ENCODE measurements around the gene SIPA1L2.

SIPA1L2 gene

DNA sequence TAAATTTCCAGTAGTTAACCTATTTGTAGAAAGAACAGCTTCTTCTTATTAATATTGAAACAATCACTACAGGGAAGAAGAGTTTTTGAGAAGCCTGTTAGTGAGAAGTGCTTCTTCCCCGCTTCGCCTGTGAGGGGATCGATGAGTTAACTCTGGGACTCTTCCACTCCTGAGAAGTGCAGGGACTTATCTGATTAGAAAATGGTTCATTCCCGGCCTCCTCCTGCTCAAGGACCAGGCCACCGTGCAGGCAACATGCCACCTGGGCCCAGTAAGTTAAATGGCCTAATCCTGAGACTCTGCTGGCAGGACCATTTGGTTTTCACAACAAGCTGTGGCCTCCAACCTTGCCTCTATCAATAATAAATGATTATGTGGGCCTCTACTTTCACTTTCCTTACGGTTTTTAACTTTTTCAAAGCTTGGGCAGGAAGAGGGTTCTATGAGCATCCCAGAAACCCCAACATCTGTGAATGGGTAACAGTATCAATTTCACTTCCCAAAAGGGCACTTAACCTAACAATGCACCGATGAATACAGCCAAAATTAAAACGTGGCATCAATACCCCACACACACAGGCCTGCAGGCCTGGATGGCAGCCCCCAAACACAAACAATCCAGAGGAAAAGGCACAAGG, 33.1 kb downstream of the SIPA1L2 start:
- H3K4me3 ChIP-seq (ENCODE audit: low read length) = peak overlapping the region; percentile 13; the same call in 1 of the 2 replicates
- no peak for TF ChIP-seq ZNF274 (IDR thresholded peaks at IDR 0.05; ENCODE audit: low read depth, low read length)

DNA sequence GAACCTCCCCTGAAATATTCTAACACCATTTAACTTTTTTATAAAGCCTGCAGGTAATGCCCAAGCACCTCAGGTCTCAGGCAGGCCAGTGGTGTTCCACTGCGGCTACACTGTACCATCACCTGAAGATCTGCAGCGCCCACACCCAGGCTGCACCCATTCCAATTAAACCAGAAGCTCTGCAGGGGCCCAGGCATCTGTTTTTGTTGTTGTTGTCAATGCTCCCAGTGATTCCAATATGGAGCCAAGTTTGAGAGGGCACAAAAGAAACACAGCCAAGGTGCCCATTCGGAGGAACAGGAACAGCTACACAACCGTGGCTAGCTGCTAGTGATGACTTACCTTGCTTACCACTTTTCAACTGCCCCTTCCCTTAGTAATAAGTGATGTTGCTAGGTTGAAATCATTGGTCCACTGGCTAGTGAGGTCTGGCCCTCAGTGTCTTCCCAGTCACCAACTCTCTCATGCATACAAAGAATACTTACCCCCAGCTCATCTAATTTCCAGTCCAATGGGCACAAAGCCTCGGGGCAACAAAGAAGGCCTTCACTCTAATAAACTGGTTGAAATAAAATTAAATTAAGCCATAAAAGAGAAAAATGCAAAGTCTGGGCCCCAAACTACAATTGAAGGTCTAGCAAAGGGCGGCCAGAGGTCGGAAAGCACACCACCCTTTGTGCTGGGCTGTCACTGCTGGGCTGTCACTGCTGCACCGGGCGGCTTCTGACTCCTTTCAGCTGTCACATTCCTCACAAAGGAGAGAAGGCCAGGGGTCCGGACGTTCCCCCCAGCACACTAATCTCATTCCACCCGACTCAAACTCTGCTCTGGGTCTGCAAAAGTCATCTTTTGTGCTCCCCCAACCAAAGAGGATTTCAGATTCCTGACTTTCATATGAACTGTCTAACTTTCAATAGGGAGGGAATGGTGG, 34.9 kb downstream of the SIPA1L2 start:
- no peak overlapping the region for H3K4me3 ChIP-seq (ENCODE audit: low read length)
- TF ChIP-seq ZNF274 (IDR thresholded peaks at IDR 0.05; ENCODE audit: low read depth, low read length) = no peak

DNA sequence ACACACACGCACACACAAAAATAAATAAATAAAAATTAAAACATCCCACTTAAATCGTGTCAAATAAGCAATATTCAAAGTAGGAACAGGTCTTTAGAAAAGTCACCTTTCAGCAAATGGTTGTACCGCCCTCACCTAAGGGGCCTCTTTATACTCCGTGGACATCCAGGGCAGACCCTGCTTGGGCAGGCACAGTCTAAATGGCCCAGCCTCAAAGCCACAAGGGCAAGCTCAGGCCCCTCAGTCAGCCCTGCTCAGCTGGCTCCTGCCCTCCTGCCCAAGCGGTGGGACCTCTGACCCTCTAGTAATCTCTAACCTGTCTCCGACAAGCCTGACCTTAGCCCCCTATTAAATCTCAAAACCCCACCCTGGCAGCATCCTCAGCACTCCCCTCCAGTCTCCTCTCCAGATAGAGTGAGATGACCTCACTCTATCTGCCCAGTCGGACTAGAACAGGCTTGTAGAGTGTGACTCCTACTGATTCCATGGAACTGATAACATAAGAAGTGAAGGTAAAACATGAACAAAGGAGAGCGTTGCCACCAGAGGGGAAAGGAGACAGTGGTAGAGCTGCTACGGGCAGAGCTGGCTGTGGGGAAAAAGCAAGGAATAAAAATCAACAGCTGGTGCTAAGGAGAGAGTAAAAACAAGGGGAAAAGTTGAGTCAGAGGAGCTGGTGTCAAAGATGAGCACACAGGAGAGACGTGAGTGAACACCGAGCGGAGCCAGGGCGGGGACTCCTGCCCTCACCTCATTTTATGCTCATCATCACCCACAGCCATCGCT, 36.0 kb downstream of the SIPA1L2 start:
- no peak overlapping the region for H3K4me3 ChIP-seq (ENCODE audit: low read length)
- no peak for TF ChIP-seq ZNF274 (IDR thresholded peaks at IDR 0.05; ENCODE audit: low read depth, low read length)

DNA sequence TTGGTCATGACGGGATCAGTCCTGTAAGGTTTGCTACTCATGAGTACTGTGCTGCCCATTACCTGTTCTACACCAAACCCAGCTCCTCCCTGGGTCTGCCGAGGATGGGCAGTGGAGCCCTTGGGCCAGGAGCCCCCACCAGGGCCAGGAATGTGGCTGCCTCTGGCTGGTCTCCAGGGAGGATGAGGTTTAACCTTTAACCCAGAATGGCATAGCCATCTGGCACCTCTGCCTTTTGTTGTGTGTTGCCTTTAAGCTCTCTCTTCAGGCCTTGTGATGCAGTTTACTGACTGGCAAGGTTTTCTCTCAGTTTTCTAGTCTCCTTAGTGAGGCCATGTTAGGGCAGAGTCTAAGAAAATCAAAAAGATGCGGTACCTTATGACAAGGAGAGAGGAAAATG, 38.6 kb downstream of the SIPA1L2 start:
- no peak overlapping the region for H3K4me3 ChIP-seq (ENCODE audit: low read length)
- TF ChIP-seq ZNF274 (IDR thresholded peaks at IDR 0.05; ENCODE audit: low read depth, low read length) = no peak

DNA sequence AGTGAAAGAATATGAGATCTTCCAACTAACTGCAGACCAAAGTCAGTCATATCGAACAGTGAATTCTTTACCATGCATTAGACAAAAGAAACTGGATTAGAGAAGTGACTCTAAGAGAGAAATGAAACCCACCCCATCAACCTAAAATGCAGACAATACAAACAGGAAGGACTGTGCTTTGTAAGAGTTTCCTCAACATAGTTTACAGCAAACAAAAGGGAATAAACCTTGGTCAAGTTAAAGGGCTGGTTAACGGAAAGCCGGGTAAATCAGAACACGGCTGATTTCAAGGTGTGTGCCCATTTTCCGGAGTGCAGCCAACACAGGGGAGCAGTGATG, 39.2 kb downstream of the SIPA1L2 start:
- TF ChIP-seq ZNF274 (IDR thresholded peaks at IDR 0.05; ENCODE audit: low read depth, low read length) = no peak
- no peak overlapping the region for H3K4me3 ChIP-seq (ENCODE audit: low read length)

DNA sequence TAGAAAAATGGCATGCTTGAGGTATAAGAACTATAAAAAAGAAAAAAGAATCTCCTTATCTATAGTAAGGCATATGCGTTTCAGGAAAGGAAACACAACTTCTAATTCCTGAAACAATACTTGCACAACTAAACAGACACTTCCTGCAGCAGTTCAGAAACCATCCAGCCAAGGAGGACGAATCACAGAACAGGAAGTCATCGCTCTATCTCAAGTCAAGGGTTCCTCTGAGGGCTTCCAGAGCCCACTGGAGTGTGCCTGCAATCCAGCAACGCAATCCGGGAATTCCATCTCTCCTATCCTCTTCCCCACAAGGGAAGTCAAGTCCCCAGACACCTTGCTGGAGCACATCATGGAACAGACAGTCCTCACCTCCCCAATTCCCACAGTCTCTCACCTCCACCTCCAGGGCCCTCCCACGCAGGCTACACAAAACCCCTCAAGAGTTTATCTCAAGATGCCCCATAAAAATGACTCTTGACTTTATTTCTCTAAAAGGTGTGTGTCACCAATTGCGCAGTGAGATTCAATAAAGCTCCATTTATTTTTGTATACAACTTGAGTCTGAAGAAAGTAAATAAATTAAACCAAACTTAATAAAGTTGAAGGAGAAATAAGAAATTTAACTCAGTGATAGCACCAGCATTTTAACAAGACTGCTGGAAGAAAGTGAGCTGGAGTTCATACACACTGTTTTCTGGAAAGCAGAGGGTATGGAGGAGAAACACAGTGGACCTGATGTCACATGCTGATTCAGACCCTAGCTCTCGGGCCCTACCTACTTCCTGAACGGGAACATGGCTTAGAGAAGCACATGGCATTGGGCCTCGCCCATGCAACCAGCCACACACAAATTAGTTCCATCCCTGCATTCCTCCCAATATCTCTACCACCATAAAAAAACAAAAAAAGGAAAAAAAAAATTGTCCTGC, 39.9 kb downstream of the SIPA1L2 start:
- TF ChIP-seq ZNF274 (IDR thresholded peaks at IDR 0.05; ENCODE audit: low read depth, low read length) = no peak
- no peak overlapping the region for H3K4me3 ChIP-seq (ENCODE audit: low read length)

DNA sequence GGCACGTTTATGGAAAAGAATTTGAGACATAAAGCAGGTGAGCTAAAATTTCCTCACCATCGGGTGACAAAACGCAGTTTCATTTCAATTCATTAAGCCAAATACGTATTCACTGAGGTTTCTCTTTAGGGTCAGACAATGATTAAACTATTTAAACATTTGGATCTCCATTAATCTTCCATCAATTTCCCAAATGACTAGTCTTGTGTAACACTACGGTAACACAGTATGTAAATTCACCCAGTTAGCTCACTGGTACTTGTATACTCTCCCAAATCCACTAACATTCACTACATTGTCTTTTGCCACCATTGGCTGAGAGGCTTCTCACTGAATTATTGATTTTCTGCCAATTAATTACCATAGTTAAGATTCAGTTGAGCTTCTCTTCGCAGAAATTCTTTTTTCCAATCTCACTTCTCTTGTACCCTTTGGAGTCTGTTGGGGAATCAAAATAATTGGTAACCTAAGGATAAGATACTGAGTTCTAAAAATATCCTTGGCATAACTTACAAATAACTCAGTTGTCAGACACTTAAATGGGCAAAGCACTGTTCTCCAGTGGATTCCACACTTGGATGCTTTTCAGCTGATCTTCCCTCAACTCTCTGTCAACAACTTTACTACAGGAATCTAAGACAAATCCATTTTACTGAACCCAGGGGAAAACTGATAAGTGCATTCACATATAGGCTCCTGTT, 40.7 kb downstream of the SIPA1L2 start:
- no peak overlapping the region for H3K4me3 ChIP-seq (ENCODE audit: low read length)
- no peak for TF ChIP-seq ZNF274 (IDR thresholded peaks at IDR 0.05; ENCODE audit: low read depth, low read length)

DNA sequence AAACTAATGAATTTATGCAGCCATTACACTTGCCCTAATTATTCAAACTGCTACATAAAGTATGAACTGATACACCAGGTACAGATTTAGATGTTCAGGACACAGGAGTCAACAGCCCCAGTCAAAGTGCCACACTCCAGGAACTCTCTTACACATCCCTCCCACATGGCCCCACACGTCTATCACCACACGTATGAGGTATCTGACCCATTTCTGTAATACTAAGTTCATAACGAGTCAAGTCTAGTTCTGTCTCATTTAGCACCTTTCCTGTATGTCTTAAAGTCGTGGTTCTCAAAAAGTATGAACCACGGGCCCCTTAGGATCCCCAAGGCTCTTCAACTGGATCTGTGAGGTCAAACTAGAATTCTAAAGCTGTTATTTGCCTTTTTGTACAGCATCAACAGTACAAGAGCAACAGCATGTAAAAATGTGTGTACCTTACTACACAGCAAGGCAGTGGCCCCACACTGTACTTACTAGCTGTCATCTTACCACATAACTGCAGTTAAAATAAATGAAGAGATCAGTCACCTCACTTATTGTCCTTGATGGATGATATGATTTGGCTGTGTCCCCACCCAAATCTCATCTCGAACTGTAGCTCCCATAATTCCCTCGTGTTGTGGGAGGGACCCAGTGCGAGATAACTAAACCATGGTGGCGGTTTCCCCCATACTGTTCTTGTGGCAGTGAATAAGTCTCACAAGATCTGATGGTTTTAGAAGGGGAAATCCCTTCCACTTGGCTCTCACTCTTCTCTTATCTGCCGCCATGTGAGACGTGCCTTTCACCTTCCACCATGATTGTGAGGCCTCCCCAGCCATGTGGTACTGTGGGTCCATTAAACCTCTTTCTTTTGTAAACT, 42.6 kb downstream of the SIPA1L2 start:
- H3K4me3 ChIP-seq (ENCODE audit: low read length) = no peak overlapping the region
- no peak for TF ChIP-seq ZNF274 (IDR thresholded peaks at IDR 0.05; ENCODE audit: low read depth, low read length)

DNA sequence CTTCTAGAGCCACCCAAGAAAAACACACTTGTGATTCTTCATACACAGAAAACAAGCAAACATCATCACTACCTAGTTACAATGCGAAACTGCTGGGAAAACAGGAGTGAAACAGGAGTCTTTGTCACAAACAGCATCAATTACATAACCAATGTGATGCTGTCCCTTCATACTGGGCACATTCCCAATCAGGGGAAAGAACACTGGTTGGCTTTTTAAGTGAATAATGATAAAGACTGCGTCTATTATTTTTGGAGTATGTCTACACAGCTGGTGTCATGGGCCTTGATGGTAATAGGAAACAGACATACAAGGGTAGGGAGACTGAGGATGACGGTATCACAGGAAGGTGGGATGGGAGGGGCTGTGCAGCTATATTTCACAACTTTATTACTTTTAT, 43.3 kb downstream of the SIPA1L2 start:
- H3K4me3 ChIP-seq (ENCODE audit: low read length) = no peak overlapping the region
- no peak for TF ChIP-seq ZNF274 (IDR thresholded peaks at IDR 0.05; ENCODE audit: low read depth, low read length)

DNA sequence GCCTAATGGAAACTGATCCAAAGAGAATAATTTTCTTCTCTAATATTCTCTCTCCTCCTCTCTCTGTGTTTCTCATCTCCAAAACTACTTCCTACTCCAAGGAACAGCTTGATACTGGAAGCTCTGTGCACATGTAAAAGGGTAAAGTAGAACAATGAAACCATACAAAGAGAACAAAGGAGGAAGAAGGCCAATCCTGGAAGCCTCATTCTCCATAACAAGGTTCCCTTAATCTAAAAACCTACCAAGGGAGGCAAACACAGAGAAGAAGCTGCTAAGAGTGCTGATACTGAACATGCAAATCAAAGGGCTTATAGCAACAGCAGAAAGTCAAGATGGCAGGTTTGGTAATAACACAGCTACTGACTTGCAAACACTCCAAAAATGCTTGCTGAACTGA, 44.4 kb downstream of the SIPA1L2 start:
- no peak for TF ChIP-seq ZNF274 (IDR thresholded peaks at IDR 0.05; ENCODE audit: low read depth, low read length)

DNA sequence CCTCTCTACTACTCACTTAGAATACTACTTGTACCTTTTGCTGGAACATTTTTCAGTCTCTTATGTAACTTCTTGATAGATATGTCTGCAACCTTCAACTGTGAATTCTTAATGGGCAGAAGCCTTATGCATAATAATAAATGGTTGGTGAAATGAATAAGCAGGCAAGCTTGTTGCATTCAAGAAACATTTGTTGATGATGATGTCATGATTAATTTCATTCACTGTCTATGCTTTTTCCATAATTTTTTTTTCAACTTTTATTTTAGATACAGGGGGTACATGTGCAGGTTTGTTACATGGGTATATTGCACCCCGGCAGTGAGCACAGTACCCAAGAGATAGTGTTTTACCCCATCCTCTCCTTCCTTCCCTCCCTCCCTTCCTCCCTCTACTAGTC, 48.0 kb downstream of the SIPA1L2 start:
- H3K4me3 ChIP-seq (ENCODE audit: low read length) = no peak overlapping the region
- no peak for TF ChIP-seq ZNF274 (IDR thresholded peaks at IDR 0.05; ENCODE audit: low read depth, low read length)

More for the DNA sequence above, 44.4 kb downstream of the SIPA1L2 start:
- H3K4me3 ChIP-seq (ENCODE audit: low read length) = no peak overlapping the region

Measured in GM08714 (cell line).